GM12878 (cell line): ENCODE results near the gene HDAC3. TPM values are rescaled to one million over a fixed set of nuclear protein-coding genes. Genes with fewer than 3 reads are reported as not detected.
"Not testable (repeated sequence)": the region's sequence is repeated elsewhere in the genome, so short reads cannot be mapped to it uniquely, and the experiment has no call there.

Source experiments
- ATAC-seq: fragments of 200-7000 bp; cut with Tn5 transposase; 3 replicates; pipeline ENCODE4 v1.9.1; 2020; ENCODE audit warnings: mild to moderate bottlenecking, moderate library complexity
- BruUV-seq: library from RNA; stranded (reverse); fragments of 400-500 nt; replicated peaks from 2 replicates; lab custom pipeline; 2021; lab: Mats Ljungman, UMichigan
- CTCF ChIA-PET: fragments of 300-600 bp; sonication (Branson Sonifier 250); formaldehyde crosslinking; extraction: SDS; loops from one replicate; lab custom pipeline; 2021; ENCODE audit warnings: inconsistent platforms; lab: Yijun Ruan, JAX
- POLR2A ChIA-PET: fragments of 350-600 bp; formaldehyde crosslinking; extraction: SDS; loops from one replicate; lab custom pipeline; 2021; ENCODE audit warnings: inconsistent platforms; lab: Charles Lee
- RAD21 ChIA-PET: fragments of 300-600 bp; sonication (Branson Sonifier 250); formaldehyde crosslinking; loops from one replicate; lab custom pipeline; 2023; ENCODE audit warnings: antibody characterized with exemption; ENCODE audit not compliant: unreplicated experiment; lab: Charles Lee
- SMC1A ChIA-PET: fragments of 300-600 bp; sonication (Branson Sonifier 250); formaldehyde crosslinking; loops from one replicate; lab custom pipeline; 2023; ENCODE audit not compliant: unreplicated experiment, uncharacterized antibody; lab: Charles Lee
- DNase-seq: peaks from one replicate; pipeline ENCODE4 v3.0.0-alpha.2; 2011; ENCODE audit warnings: low read depth, low spot score
- FAIRE-seq: peaks from 3 replicates; lab custom pipeline; 2011; peaks lifted over from hg19 to GRCh38; lab: Jason Lieb, UNC
- H2AFZ ChIP-seq: 2 replicates; pipeline ENCODE4 v1.6.0; 2011; ENCODE audit warnings: low read depth, low read length, control low read depth; ENCODE audit not compliant: control insufficient read depth
- H3K27ac ChIP-seq: 2 replicates; pipeline ENCODE4 v1.5.1; 2011; ENCODE audit warnings: control low read depth; ENCODE audit not compliant: control insufficient read depth, insufficient read depth
- H3K27me3 ChIP-seq, 2 experiments: replicated peaks in 1 of 2; 2 replicates each; pipeline versions ENCODE4 v1.6.0 to v1.6.1; 2011; ENCODE audit warnings: low read length in 1 of 2; ENCODE audit not compliant: control insufficient read depth in 2 of 2, insufficient read depth in 2 of 2
- H3K36me3 ChIP-seq, 2 experiments: 2 replicates each; pipeline ENCODE4 v1.5.1; 2011; ENCODE audit warnings: low read length in 1 of 2; ENCODE audit not compliant: control insufficient read depth in 2 of 2, insufficient read depth in 2 of 2
- H3K4me1 ChIP-seq: 2 replicates; pipeline ENCODE4 v1.6.1; 2011; ENCODE audit warnings: mild to moderate bottlenecking, low read length, moderate library complexity, mixed read lengths; ENCODE audit not compliant: control insufficient read depth, insufficient read depth
- H3K4me2 ChIP-seq: 2 replicates; pipeline ENCODE4 v1.6.0; 2011; ENCODE audit warnings: control low read depth; ENCODE audit not compliant: control insufficient read depth, insufficient read depth
- H3K4me3 ChIP-seq: fragments of 200-600 bp; sonication (generic); 2 replicates; pipeline ENCODE4 v1.5.1; 2016
- H3K79me2 ChIP-seq: 2 replicates; pipeline ENCODE4 v1.6.0; 2011; ENCODE audit warnings: low read length; ENCODE audit not compliant: control insufficient read depth, insufficient read depth
- H3K9ac ChIP-seq: 2 replicates; pipeline ENCODE4 v1.8.0; 2011; ENCODE audit warnings: low read length, control low read depth, mixed read lengths; ENCODE audit not compliant: control insufficient read depth, insufficient read depth
- H3K9me3 ChIP-seq: replicated peaks from 3 replicates; pipeline ENCODE4 v1.5.1; 2011; ENCODE audit warnings: mild to moderate bottlenecking, low read length; ENCODE audit not compliant: control insufficient read depth, insufficient read depth
- H4K20me1 ChIP-seq: 2 replicates; pipeline ENCODE4 v1.6.0; 2011; ENCODE audit not compliant: control insufficient read depth, insufficient read depth
- MTA3 ChIP-seq: IDR thresholded peaks from 2 replicates; pipeline ENCODE4 v1.6.1; 2012; ENCODE audit warnings: low read length, inconsistent platforms, borderline replicate concordance
- POU2F2 ChIP-seq: IDR thresholded peaks from 3 replicates; pipeline ENCODE4 v1.6.1; 2011; ENCODE audit warnings: low read depth, mild to moderate bottlenecking, low read length, borderline replicate concordance
- WGBS: methylation state at CpG from one replicate; pipeline ENCODE4 v1.1.6; 2016; ENCODE audit warnings: low lambda C conversion rate; ENCODE audit not compliant: insufficient replicate concordance, insufficient coverage; ENCODE audit errors: missing lambda C conversion rate; 5-methylcytosine and 5-hydroxymethylcytosine counted together
- in situ Hi-C: fragments of 300-500 bp; cut with MboI; formaldehyde crosslinking; loops from 9 replicates; pipeline ENCODE4 v1.14.3; 2018; ENCODE audit warnings: mixed read lengths
- intact Hi-C: fragments of 100-400 bp; cut with micrococcal nuclease; formaldehyde crosslinking; loops from one replicate; pipeline ENCODE4 v1.14.2; 2022; ENCODE audit not compliant: unreplicated experiment
- polyA plus RNA-seq, 11 experiments: library from polyadenylated mRNA; depleted of rRNA in 4 of 11; unstranded in 6 of 11; stranded (reverse) in 5 of 11; fragments of >200 nt; fragmentation: Nextera tagmentation in 4 of 11; fragmentation: Illumina TruSeq in 1 of 11; extraction: Ambion mirVana in 4 of 11; extraction: Trizol in 1 of 11; gene quantifications; 1 replicate in 1 of 11; 2 replicates in 10 of 11; pipeline versions ENCODE4 v1.2.1 to v1.2.3, GENCODE V29; 2011 to 2016; ENCODE audit warnings: inconsistent platforms in 2 of 11, missing spikeins in 2 of 11, low read depth in 1 of 11
- total RNA-seq, 4 experiments: library from RNA; depleted of rRNA in 3 of 4; stranded (reverse); fragments of >200 nt in 3 of 4; fragmentation: Illumina TruSeq in 1 of 4; extraction: Trizol in 1 of 4; gene quantifications; 2 replicates each; pipeline versions ENCODE4 v1.2.1 to v1.2.3, GENCODE V29; 2013 to 2021
- TF ChIP-seq, protein P1 (sequence below): IDR thresholded peaks from 2 replicates; pipeline ENCODE4 v1.6.1; 2011; ENCODE audit warnings: borderline replicate concordance, low read depth, mild to moderate bottlenecking, moderate library complexity, mixed read lengths, low read length; ENCODE audit not compliant: insufficient read depth; ENCODE audit errors: extremely low read length
- TF ChIP-seq, protein P2 (sequence below): IDR thresholded peaks from 2 replicates; pipeline ENCODE4 v1.6.1; 2011; ENCODE audit warnings: low read depth, low read length, improper control_type of control experiment, borderline replicate concordance

The HDAC3 gene
- total and polyA plus RNA-seq, 10 of the 15 experiments (the other 5 are each of a cell fraction or from before 2014, with no cell fraction given): 62.2 to 140 (median 112) TPM

DNA sequence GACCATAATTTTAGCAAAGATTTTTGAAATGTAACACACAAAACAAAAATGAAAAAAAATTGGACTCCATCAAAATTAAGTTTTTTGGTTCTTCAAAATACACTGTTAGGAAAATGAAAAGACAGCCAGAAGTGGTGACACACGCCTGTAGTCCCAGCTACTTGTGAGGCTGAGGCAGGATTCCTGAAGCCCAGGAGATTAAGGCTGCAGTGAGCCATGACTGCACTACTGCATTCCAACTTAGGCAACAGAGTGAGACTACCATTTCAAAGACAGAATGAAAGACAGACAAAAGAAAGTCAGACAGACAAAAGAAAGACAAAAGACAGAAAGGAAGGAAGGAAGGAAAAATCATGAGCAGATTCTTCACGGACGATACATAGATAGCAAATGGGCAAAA is 25.4 kb downstream of the HDAC3 start:
- no peak overlapping the region for H3K27ac ChIP-seq
- FAIRE-seq (no peak), DNase-seq (no peak), ATAC-seq (no peak)
- in situ Hi-C loops (loop anchor here (25.0 kb wide), 2 partner anchors 1199 to 1574 kb away; partner anchors contain the start of genes ANKHD1 and NRG2), intact Hi-C loops (loop anchor here (10.0 kb wide), 1 partner anchor 896 kb away; no protein-coding TSS in a partner anchor)
- no peaks in the 10 kb centered on the region for H3K9me3 ChIP-seq
- H3K4me1 ChIP-seq: peaks cover 8% of the 10 kb centered on the region
- ChIA-PET CTCF (interaction anchor here (15.5 kb wide), 1 partner anchor 20 kb away, joined by 517 read pairs; no protein-coding TSS in a partner anchor), POLR2A (no interaction called here), SMC1A (interaction anchor here (1.4 to 14.0 kb wide), 3 partner anchors 13 to 22 kb away, joined by 3 to 245 read pairs (median 50); partner anchors contain the start of genes HDAC3 and RELL2), RAD21 (interaction anchor here (1.7 to 9.9 kb wide), 2 partner anchors 10 to 18 kb away, joined by 4 to 299 read pairs; no protein-coding TSS in a partner anchor)
- TF ChIP-seq POU2F2 (no peak), MTA3 (no peak)
- TF ChIP-seq, protein P1, sequence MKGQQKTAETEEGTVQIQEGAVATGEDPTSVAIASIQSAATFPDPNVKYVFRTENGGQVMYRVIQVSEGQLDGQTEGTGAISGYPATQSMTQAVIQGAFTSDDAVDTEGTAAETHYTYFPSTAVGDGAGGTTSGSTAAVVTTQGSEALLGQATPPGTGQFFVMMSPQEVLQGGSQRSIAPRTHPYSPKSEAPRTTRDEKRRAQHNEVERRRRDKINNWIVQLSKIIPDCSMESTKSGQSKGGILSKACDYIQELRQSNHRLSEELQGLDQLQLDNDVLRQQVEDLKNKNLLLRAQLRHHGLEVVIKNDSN: no peak
- TF ChIP-seq, protein P2, sequence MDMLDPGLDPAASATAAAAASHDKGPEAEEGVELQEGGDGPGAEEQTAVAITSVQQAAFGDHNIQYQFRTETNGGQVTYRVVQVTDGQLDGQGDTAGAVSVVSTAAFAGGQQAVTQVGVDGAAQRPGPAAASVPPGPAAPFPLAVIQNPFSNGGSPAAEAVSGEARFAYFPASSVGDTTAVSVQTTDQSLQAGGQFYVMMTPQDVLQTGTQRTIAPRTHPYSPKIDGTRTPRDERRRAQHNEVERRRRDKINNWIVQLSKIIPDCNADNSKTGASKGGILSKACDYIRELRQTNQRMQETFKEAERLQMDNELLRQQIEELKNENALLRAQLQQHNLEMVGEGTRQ: no peak
- H3K36me3 ChIP-seq: no peaks in the 10 kb centered on the region; a peak in 2 of 4 replicates
- H3K27me3 ChIP-seq: no peaks in the 10 kb centered on the region
- no peak overlapping the region for H2AFZ ChIP-seq
- no peak overlapping the region; the same call in 1 of the 2 replicates for H3K4me2 ChIP-seq
- H3K79me2 ChIP-seq: peaks cover 89% of the 10 kb centered on the region
- BruUV-seq: no TSS peak
- 75% methylated on average over 3 of the region's 3 CpGs for WGBS
- H3K4me3 ChIP-seq: no peak overlapping the region
- H4K20me1 ChIP-seq: no peaks in the 10 kb centered on the region
- no peak overlapping the region for H3K9ac ChIP-seq

DNA sequence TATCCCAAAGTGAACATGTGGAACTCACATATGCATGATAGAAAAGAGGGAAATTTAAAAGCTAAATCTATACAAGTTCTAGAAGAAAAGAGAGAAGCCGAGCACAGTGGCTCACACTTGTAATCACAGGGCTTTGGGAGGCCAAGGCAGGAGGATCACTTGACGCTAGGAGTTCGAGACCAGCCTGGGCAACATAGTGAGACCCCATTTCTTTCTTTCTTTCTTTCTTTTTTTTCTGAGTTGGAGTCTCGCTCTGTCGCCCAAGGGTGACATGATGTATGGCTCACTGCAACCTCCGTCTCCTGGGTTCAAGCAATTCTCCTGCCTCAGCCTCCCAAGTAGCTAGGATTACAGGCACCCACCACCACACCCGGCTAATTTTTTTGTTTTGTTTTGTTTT is 26.7 kb downstream of the HDAC3 start:
- ATAC-seq, DNase-seq, H3K4me2 ChIP-seq, H4K20me1 ChIP-seq, H3K36me3 ChIP-seq, H3K4me3 ChIP-seq, BruUV-seq, H2AFZ ChIP-seq, H3K9ac ChIP-seq, H3K9me3 ChIP-seq, FAIRE-seq, H3K27me3 ChIP-seq, H3K27ac ChIP-seq: not testable (repeated sequence)
- SMC1A ChIA-PET: interaction anchor here (2.7 to 8.6 kb wide), 4 partner anchors 7 to 23 kb away, joined by 12 to 199 read pairs (median 31); partner anchors contain the start of gene DIAPH1
- RAD21 ChIA-PET: interaction anchor here (5.7 kb wide), 1 partner anchor 8 kb away, joined by 89 read pairs; the partner anchor contains the start of gene DIAPH1
- intact Hi-C loops: loop anchor here (10.0 kb wide), 1 partner anchor 895 kb away; no protein-coding TSS in a partner anchor
- WGBS: 99% methylated on average over 7 of the region's 7 CpGs
- POLR2A ChIA-PET: interaction anchor here (3.4 to 4.1 kb wide), 3 partner anchors 12 to 27 kb away, joined by 17 to 22 read pairs (median 18); partner anchors contain the start of genes HDAC3 and RELL2
- in situ Hi-C loops: loop anchor here (25.0 kb wide), 2 partner anchors 1198 to 1573 kb away; partner anchors contain the start of genes ANKHD1 and NRG2
- Histone ChIP-seq H3K79me2 (peaks cover 87% of the 10 kb centered on the region), H3K4me1 (peaks cover 13% of the 10 kb centered on the region)
- CTCF ChIA-PET: interaction anchor here (1.0 to 10.9 kb wide), 4 partner anchors 6 to 97 kb away, joined by 4 to 172 read pairs (median 38); partner anchors contain the start of gene DIAPH1
